A204.1 (cell line): ENCODE results near the gene TPPP3.
A peak's percentile ranks its signal among the peaks of the same experiment; 100 is the strongest.
"Not testable (repeated sequence)": the region's sequence is repeated elsewhere in the genome, so short reads cannot be mapped to it uniquely, and the experiment has no call there.

Source experiments
- FAIRE-seq: peaks from 2 replicates; lab custom pipeline; 2012; peaks lifted over from hg19 to GRCh38; lab: Jason Lieb, UNC

TPPP3 gene

DNA sequence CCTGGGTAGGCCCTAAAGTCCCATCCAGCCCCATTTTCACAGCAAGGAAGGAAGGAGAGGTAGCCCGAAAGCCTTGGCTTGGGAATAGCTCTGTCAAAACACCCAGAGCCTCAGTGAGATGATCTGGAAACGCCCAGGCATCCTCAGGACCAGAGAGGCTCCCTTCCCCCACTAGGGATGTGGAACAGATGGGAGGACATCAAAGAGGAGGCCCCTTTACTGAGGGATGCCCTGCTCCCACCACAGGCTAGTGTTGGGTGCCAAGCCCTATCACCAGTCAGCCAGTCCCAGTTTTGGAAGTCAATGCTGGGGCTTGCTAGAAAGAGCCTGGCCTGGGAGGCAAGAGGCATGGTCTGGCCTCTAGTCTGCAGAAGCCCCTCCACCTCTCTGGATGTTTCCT lies 4.7 kb downstream of the TPPP3 start:
- no peak for FAIRE-seq

DNA sequence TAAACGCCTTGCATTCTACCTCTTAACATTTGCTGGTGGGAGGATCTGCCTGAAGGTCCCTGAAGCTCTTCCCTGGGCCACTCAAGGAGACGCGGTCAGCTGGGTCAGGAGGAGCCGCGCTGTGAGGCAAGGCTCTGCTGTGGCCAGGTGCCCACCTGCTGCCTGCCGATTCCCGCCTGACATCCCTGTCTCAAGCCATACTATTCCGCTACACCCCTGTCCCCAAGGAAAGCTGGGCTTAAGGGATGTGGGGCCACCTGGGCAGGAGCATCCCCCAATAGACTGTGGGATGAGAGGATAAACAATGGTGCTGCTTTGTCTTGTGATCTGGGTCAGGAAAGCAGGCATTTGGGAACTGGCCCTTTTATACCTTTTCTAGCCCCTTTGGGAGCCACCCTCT lies 5.1 kb downstream of the TPPP3 start:
- FAIRE-seq, result no peak

DNA sequence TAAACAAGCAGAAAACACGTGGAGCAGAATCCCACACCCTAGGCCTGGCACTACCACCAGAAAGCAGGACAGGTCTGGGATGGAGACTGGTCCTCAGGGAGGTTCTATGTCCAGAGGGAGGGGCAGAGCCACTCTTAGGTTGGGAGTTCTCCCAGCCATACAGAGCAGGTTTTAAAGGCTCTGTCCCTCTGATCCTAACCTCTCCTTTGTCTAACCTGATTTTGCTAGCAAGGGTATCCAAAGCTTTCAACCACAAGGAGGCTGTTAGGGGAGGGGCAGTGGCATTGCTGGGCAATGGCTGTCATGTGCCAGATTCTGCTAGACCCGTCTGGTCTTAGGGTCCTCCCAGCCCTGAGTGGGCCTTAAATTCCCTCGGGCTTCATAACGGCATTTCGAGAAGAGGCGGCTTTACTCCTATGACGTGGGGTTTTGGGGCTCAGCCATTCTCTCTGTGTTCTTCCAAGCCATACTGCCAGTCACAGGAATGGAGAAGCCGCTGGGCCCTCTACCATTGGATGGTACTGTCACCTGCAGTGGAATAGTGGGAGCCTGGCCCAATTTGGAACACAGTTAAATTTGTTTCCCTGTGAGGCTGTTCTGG lies 5.7 kb downstream of the TPPP3 start:
- FAIRE-seq, result no peak

DNA sequence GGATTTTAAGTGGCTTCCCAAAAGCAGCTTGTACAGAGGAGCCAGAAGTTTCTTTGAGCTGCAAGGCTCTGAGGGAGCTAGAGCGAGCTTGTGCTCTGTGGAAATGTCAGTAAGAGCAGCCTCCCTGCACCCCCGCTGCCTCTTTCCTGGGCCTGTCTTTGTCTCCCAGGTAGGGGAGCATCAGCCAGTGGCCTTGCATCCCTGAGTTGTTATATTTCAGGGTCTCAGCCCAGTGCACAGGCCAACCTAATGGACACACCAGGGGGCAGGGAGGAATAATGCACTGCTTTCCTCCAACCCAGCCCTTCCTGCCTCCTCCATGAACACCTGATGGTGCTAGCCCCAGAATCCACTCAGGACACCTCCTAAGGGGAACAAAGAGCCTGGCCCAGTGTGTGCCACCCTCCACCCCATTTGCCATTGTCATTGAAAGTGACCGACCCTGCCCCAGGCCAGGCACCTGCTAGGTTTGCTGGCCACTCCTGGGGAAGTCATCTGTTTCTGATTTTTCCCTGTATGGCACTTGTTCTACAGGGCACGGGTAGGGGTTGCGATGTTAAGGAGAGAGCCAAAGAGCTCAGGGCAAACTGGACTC lies 6.3 kb downstream of the TPPP3 start:
- FAIRE-seq, result no peak

DNA sequence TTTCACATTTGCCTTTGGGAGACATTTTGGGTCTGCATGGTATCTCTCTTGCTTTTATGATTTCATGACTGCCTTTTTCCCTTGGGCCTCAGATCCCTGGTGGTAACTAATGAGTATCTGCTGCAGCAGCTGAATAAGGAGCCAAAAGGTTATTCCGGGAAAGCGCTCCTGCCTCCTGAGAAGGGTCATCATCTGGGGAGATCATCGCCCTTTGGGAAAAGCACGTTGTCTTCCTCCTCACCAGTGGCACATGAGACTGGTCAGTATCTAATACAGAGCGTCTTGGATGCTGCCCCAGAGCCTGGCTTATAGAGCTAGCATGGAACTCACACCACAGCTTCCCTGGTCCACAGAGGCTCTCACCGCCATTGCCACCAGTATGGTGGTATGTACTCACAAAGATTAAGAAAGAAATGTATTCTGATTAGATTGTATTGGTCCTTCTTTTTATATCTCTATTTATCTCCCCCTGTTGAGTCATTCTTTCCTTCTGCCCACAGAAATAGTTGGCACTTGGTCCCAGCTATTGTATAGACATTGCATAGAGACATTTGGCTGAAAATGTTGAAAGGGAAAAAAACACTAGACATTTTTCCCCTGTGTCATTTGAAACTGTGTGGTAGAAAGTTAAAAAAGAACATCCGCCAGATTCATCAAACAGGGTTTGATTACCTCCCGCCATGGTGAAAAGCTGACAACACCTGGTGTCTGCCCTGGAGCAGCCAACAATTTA lies 8.4 kb downstream of the TPPP3 start:
- FAIRE-seq, result no peak

DNA sequence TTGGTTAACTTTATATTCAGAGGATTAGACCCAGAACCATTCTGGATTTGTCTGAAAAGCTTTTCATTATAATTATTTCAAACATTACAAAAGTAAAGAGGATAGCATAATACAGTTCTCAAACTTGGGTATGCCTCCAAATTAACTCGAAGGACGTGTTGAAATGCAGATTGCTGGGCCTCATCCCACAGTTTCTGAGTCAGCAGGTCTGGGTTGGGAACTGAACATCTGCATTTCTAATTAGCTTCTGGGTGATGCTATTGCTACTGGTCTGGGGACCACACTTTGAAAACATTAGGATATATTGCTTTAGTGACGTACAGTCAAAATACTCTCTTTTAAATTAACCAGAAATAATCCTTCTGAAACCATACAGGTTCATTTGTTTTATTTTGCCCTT lies 10.0 kb downstream of the TPPP3 start:
- FAIRE-seq, result no peak

DNA sequence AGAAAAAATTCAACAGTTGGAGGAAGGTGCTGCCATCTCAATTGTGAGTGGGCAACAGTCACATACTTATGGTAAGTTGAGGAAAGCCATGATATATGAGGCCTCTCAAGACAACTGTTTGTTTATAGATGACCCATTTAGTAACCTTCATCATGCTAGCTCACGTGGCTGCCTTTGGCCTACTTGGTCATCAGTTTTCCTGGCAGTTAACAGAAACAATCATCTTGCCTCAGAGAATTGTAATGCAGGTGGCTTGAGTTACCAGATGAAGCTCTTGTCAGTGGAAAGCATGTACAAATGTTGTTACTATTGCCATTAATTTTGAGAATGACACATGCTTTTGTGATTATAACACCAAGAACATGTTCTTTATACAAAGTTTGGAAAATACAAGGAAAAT lies 14.7 kb downstream of the TPPP3 start:
- no peak for FAIRE-seq

DNA sequence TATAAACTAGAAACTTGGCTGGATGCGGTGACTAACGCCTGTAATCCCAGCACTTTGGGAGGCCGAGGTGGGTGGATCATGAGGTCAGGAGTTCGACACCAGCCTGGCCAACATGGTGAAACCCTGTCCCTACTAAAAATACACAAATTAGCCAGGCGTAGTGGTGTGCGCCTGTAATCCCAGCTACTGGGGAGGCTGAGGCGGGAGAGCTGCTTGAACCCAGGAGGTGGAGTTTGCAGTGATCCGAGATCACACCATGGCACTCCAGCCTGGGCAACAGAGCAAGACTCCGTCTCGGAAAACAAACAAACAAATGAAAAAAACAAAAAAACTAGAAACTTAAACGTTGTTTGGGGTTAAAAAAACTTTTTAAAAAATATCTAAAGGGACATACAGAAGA lies 17.3 kb downstream of the TPPP3 start:
- not testable (repeated sequence) for FAIRE-seq

DNA sequence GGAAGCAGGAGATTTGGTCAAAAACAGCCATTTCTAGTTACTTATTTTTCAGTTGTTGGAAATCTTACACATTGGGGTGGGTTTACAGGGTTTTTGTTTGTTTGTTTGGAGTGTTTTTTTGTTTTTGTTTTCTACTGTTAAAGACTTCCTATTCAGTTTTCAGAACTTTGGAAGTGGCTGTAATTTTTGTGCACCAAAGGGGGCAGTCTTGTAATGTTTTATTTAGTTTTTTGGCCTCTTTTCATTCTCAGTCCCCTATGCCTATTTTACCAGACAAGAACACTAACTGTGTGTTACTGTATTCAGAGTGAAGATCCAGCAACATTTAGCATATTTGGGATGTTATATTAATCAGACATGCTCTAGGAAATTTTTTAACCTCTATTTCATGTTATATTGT lies 20.6 kb downstream of the TPPP3 start:
- peak; percentile 55 for FAIRE-seq

DNA sequence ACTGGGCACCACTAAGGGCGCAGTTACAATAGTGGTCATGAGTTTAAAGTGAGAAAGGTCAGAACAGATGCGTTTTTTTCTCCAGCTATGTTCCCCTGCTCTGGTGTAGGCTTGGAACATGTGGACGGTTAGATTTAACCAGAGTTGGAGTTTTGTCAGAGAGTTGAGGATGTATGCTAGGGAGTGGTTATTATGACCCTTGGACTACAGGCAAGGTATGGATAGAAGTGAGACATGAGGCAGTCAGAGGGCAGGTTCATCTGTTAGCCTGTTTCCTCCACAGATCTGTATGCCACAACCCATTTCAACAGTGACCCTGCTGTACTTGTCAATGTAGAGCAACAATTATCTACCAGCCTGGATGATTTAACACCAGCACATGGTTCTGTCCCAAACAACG lies 22.6 kb downstream of the TPPP3 start:
- no peak for FAIRE-seq

DNA sequence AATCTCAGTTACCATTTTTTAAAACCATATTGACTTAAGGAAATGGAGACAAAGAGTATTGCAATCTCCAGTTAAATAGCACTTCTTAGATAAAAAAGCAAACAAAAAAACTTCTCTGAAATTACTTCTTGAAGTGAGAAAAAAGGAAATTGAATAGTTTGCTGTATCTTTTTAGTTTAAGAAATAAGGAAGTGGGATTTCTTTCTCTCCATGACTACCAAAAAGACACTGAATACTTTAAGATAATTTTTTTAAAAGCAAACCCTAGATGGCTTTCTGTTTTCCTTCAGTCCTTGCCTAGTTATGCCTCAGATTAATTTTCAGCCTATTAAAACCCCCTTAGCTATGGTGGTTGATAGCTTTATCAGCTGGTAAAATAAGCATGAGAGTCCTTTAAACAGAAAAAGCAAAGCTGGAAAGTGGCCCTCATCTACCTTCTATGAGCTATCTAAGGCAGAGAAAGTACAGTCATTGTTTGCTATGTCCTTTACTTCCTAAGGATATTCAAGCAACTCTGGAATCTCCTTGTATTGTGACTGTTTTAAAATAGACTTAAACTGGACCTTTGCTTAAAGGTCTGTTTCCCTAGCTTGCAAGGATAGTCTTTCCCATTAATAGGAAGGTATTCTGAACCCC lies 28.6 kb downstream of the TPPP3 start:
- no peak for FAIRE-seq

DNA sequence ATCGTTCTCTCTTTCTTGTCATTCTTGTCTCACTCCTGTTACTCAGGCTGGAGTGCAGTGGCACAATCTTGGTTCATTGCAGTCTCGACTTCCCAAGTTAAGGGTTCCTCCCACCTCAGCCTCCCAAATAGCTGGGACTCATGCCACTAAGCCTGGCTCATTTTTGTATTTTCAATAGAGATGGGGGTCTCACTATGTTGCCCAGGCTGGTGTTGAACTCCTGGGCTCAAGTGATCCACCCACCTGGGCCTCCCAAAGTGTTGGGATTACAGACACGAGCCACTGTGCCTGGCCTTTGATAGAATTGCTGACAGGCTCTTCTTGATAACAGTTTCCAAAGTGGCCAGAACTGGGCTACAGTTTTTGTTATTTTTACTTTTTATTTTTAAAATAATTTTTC lies 32.3 kb downstream of the TPPP3 start:
- no peak for FAIRE-seq

DNA sequence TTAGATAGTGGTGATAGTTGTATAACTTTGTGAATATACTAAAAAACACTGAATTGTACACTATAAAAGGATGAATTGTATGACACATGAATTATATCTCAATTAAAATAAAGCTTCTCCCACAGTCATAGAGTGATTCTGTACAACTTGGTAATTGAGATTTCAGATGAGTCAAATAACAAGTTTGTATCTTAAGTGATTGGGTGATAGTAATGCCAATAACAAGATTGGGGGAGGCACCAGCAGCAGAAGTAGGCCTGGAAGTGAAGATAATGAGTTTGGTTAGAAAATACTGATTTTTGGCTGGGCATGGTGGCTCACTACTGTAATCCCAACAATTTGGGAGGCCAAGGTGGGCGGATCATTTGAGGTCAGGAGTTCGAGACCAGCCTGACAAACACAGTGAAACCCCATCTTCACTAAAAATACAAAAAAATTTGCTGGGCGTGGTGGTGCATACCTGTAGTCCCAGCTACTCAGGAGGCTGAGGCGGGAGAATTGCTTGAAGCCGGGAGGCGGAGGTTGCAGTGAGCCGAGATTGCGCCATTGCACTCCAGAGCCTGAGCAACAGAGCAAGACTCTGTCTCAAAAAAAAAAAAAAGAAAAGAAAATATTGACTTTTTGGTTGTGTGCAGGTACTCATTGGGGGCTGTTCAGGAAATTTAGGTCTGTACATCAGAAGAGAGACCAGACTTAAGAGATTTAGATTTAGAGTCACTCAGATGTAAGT lies 33.6 kb downstream of the TPPP3 start:
- not testable (repeated sequence) for FAIRE-seq

DNA sequence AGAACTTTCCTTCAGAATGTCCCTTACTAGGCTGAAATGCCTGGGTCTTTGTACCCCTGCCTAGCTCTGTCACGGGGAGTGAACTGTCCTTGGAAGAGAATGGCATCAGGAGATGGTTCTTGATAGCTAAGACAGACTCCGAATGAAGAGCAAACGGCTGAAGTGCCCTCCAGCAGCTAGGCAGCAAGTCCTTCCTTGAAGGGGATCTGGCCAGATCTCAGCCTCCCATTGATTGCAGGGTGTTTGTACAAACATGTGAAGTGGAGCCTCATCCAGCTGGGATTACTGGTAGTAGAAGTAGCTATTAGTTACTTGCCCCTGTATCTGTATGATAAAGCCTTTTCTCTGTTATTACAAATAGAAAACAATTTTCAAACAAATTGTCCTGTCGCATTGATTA lies 35.7 kb downstream of the TPPP3 start:
- FAIRE-seq, result no peak

DNA sequence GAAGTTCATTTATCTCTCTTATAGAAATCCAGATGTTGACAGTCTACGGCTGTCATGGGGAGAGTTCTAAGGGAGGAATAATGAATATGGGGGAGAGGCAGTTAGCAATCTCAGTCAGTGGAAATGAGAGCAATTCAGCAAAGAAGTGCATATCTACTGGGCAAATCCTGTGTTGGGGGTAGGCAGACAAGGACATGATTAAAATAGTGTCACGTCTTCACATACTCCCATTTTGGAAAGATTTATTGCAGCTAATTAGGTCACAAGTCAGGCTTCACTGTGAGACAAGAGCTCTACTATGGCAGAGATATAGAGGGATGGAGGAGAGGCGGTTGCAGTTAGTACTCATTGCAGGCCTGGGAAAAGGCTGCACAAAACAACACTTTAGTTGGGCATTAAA lies 36.9 kb downstream of the TPPP3 start:
- no peak for FAIRE-seq

DNA sequence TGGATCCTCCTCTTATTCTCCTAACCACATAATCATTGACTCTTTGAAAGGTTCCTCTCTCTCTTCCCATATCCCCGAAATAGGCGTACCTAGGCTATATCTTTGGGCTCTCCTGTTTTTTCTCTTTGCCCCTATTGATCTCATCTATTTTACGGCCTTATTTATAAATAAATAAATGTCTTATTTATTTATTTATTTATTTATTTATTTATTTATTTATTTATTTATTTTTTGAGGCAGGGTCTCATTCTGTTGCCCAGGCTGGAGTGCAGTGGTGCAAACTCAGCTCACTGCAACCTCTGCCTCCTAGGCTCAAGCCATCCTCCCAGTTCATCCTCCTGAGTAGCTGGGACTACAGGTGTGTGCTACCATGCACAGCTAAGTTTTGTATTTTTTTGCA lies 40.8 kb downstream of the TPPP3 start:
- not testable (repeated sequence) for FAIRE-seq

DNA sequence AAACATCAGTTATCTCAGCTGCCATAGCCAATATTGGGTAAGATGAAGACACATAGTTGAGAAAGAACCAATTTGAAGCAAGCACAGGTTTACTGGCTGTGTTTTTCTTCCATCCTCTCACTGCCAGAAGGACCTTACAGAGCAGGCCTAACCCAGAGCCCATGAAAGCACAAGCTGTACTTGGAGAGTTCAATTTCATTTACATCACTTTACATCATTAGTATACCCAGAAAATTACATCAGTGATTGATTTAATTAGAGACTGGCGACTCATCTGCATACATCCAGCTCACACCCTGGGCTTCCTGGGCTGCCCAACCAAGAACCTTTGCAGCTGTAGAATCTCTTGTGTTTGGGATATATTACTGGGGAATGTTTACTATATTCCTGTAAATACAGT lies 43.0 kb downstream of the TPPP3 start:
- no peak for FAIRE-seq

DNA sequence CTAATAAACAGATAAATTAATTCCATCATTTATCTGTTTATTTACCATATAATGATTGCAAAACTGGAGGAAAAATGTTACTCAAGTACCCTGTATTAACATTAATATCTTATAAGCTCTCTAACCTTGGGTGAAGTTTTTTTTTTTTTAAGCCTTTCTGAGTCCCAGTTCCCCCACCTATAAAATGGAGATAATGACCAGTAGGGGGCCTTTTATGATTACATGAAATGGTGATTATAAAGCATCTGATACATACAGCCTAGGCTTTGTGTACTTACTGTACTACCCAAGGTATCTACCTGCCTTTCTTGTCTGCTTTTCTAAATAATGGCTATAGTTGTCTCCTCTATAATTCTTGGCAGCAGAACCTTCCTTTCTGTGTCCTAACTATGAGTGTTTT lies 44.1 kb downstream of the TPPP3 start:
- no peak for FAIRE-seq

DNA sequence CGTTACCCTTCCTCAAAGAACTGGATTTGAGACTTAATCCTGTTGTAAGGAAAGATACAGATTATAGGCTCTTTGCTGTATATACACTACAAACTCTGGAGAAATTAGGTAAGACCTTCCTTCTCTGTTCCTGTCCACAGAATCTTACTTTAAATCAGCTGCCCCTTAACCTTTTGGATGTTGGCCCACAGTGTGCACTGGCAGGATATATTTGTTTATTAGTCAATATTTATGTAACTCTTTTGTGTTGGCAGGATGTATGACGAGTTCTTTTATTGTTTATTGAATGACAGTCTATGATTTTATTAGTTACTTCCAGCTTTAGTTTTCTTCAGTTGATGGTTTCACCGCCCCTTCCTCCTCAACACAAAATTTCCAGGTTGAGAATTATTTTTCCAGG lies 47.0 kb downstream of the TPPP3 start:
- FAIRE-seq, result no peak

DNA sequence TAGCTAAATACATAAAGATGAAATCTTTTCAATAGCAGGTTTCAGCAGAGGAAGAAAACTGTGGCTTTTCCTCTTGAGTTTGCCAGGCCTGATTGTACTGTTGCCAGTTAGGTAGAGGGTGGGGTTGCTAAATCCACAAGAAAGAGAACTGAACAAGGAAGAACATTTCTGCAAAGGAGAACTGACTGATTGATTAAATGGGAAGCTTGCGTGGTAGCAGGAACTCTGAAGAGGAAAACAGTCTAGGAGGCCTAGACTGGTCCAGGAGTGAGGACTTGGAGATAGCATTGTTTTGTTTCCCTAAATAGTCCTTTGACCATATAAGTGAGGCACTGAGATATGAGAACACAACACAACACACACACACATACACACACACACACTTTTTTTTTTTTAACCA lies 47.9 kb downstream of the TPPP3 start:
- no peak for FAIRE-seq

DNA sequence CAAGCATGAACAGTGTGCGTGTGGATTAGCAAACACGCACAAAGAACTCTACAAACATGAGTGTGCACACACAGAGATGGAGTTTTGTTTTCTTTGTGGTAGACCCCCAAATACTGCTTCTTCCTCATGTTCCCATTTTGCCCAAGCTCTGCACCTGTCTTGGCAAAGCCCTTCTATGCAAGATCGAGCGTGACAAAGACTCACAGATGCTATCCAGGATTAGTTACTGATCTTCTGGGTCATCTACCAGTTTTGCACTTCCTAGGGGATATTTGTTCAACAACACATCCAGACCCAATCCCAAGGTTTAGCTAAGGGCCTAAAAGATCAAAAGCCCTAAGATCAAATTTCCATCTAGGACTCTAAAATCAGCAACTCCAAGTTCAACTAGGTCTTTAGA lies 50.7 kb downstream of the TPPP3 start:
- FAIRE-seq, result no peak

DNA sequence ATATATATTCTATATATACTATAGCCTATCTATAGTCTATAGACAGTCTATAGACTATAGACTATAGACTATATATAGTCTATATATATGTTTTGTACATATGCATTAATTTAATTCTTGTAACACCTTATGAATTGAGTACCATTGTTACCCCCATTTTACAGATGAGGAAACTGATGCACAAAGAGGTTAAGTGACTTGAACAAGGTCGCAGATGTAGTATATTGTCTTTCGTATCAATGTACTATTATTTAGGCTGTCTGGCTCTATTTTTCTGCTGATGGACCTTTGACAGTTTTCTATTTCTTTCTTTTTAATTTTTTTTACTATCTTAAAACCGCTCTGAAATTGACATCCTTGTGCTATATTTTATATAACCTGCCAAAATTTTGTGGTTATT lies 52.0 kb downstream of the TPPP3 start:
- FAIRE-seq, result no peak
